ENCODE results near the gene ZNF236. TPM values are rescaled to one million over a fixed set of nuclear protein-coding genes. Genes with fewer than 3 reads are reported as not detected.

The ZNF236 gene
- total and polyA plus RNA-seq, 2 of the 13 experiments (the other 11 are each of a cell fraction or from before 2014, with no cell fraction given): 3.0 to 7.2 TPM

GRCh38 chr18:76875390-76876325, 53.3 kb downstream of the ZNF236 start (continued):
- TF ChIP-seq SNAPC4 (CRISPR knock-in tag; IDR thresholded peaks at IDR 0.05): peak; percentile 96
- no peak for TF ChIP-seq SP5 (CRISPR knock-in tag; IDR thresholded peaks at IDR 0.05; ENCODE audit: borderline replicate concordance, low read depth)
- TF ChIP-seq STAG1 (CRISPR knock-in tag; IDR thresholded peaks at IDR 0.05): peak; percentile 56
- TF ChIP-seq PPARG (CRISPR knock-in tag; conservative IDR thresholded peaks at IDR 0.05): peak; percentile 95
- no peak for TF ChIP-seq ZNF451 (CRISPR knock-in tag; IDR thresholded peaks at IDR 0.05)
- no peak for TF ChIP-seq IKZF1 (IDR thresholded peaks at IDR 0.05)
- no peak for TF ChIP-seq SMARCC2 (IDR thresholded peaks at IDR 0.05)
- TF ChIP-seq THYN1 (CRISPR knock-in tag; IDR thresholded peaks at IDR 0.05; ENCODE audit: borderline replicate concordance, low read depth): no peak
- TF ChIP-seq ZNF142 (CRISPR knock-in tag; IDR thresholded peaks at IDR 0.05): no peak
- no peak for TF ChIP-seq ZNF281 (CRISPR knock-in tag; IDR thresholded peaks at IDR 0.05; ENCODE audit: borderline replicate concordance)
- no peak for TF ChIP-seq NFKB2 (CRISPR knock-in tag; IDR thresholded peaks at IDR 0.05; ENCODE audit: borderline replicate concordance)
